GM19395 (cell line): ENCODE measurements around the gene FAM222A.

Experiments
- ATAC-seq: cut with Tn5 transposase; IDR thresholded peaks from one replicate; pipeline ENCODE4 v1.9.1; 2021; ENCODE audit warnings: mild to moderate bottlenecking, moderate library complexity; ENCODE audit not compliant: unreplicated experiment

FAM222A gene

GRCh38 chr12:109736552-109737108 is 23.0 kb downstream of the FAM222A start:
- no peak for ATAC-seq

- ATAC-seq, result no peak
These were observed 23.5 kb downstream of the FAM222A start for GRCh38 chr12:109737126-109737525.

DNA sequence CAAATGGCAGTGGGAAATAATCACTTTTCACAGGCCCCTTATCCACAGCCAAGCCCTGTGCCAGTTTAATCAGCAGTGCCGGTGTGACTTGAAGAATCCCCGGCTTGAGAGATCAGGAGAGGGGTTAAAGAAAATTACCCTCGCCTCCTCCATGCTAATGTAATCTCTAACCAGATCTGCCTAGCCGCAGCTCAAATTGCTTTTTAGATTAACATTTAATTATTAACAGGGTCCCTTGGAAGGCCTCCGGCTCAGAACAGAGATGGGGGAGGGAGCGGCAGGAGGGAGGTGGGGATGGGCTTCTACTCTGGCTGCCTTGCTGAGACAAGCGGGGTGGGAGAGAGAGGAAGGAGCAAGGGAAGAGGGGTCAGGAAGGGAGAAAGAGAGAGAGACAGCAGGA is 24.0 kb downstream of the FAM222A start:
- no peak for ATAC-seq

DNA sequence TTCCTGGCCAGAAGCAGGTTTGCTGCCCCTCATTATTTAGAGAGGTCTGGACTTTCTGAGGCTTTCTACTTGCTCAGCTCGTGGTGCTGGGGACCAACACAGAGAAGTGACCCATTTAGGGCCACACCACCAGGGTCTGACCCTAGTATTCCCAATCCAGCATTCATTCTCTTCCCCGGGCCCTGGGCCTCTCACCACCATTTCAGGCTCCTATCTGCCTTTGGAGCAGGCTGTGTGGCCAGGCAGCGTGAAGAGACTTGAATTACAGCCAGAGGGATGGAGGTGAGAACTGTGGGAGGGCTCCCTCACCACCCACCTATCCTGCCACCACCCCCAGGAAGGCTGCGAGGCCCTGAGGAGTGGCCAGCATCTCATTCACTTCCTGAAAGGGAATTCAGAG is 24.6 kb downstream of the FAM222A start:
- ATAC-seq, result no peak

GRCh38 chr12:109738878-109739665 is 25.4 kb downstream of the FAM222A start:
- ATAC-seq, result no peak

- no peak for ATAC-seq
These were observed 26.4 kb downstream of the FAM222A start for GRCh38 chr12:109739747-109740693.

- no peak for ATAC-seq
These were observed 27.1 kb downstream of the FAM222A start for GRCh38 chr12:109740694-109741245.

DNA sequence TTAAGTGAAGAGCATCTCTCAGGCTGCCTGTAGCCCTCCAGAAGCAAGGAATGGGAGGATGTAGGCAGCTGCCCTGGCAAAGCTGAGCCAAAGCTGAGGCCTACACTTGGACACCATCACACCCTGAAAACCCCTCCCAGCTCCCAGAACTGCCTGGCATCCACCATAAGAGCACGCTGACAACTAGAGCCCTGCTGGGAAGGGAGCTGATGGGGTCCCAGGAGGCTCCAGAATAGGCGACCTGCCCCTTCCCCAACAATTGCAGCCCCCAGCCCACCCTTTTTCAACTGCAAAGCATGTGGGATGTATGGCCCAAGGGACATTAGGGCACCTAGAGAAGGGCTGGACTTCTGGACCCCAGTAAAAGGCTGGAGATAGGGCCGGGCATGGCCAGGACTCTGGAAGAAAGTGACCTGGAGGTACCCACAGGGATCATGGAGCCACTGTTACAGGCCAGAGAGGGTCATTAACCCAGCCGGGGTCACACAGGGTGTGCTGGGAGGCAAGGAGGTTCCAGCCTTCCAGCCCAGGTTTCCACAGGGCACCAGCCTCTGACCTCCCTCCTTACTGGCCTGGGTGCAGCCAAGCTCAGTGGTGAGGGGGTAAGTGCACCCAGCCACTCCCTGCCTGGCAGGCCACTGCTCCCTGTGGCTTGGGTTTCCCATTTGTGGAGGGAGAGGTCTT is 27.8 kb downstream of the FAM222A start:
- no peak for ATAC-seq

- no peak for ATAC-seq
These were observed 28.5 kb downstream of the FAM222A start for GRCh38 chr12:109741970-109742703.

- no peak for ATAC-seq
These were observed 29.7 kb downstream of the FAM222A start for GRCh38 chr12:109743076-109743910.

DNA sequence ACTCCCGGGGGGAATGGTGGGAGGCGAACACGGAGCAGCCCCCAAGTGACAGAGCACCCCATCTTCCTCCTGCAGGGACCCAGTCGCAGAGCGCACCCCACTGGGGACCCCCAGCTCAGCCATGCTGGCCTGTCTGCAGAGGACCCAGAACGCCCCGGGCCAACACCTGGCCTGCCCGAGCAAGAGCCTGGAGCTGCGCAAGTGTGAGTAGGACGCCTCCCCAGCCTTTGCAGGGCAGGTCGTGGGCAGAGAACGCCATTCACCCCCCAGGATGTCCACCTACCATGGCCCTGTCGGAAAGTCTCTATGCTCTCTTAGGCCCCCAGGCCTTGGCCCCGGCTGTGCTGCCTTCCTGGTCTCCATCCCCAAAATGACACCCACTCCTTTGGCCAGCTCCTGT is 30.4 kb downstream of the FAM222A start:
- no peak for ATAC-seq

DNA sequence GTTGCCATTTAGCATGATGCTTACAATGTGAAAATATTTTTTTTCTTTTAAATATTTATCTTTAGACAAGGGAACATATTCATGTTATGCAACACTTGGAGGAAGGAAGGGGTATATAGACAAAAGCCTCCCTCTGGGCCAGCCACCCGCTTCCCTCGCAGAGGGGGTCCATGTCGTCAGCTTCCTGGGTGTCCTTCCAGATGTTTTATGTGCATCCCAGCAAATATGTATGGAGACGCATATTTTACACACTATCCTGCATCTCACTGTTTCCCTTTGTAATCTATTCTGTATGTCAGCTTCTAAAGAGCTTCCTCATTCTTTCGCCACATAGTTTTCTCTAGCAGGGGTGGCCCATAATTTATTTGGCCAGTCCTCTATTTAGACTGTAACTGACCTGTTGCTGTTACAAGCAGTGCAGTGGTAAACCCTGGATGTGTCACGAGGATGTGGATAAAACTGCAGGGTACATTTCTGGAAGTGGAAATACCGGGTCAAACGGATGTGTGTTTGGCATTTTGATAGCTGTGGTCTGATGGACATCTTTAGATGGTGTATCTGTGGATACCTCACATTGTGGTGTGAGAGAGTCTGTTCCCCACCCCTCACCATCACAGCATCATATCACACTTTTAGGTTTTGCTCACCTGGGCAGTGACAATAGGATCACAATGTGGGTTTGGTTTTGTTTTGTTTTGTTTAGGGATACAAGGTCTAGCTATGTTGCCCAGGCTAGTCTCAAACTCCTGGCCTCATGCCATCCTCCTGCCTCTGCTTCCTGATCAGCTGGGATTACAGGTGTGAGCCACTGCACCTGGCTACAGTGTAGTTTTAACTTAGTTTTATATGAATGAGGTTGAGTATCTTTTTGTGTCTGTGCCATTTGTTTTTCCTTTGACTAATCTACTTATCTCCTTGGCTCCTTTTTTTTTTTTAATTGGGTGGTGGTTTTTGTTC is 31.6 kb downstream of the FAM222A start:
- no peak for ATAC-seq

- ATAC-seq, result no peak
These were observed 38.8 kb downstream of the FAM222A start for GRCh38 chr12:109752117-109753053.

DNA sequence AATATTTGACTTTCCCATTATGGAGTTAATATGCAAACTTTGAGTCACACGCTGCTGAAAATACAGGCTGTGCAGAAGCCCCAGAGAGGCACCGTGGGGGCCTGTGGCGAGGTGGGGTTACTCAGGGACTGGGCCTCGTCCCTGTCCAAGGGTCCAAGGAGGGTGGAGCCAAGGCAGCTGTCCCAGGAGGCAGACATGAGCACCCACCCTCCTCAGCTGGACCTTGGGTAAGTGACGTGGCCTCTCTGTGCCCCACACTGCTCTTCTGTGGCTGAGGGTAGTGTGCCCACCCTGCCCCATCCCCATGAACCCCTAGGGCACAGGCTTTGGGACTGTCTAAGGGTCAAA is 39.4 kb downstream of the FAM222A start:
- no peak for ATAC-seq

DNA sequence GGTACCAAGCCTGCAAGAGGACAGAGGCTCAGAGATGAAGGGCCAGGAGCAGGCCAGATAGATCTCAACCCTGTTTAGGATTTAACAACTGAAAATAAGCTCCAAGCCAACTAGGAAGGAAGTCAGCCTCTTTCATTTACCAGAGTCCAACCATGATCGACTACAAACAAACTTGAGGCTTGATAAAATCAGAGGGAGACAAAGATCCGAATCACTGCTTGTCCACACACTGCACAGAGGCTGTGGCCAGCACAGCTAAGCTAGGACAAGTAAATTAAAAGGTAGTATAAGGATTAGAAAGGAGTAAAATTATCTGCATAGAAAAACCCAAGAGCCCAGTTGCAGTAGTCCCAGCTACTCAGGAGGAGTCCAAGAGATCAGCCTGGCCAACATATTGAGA is 40.3 kb downstream of the FAM222A start:
- ATAC-seq, result no peak

- no peak for ATAC-seq
These were observed 42.8 kb downstream of the FAM222A start for GRCh38 chr12:109756457-109756856.

GRCh38 chr12:109757671-109758265 is 44.1 kb downstream of the FAM222A start:
- ATAC-seq, result no peak
